Psoas muscle (tissue), 8 donors: ENCODE results near the gene PAPSS1. TPM values are rescaled to one million over a fixed set of nuclear protein-coding genes. Genes with fewer than 3 reads are reported as not detected.

ENCODE experiments used
- ATAC-seq, 4 donors: fragments of 200-7000 bp; cut with Tn5 transposase; one replicate each; pipeline ENCODE4 v1.9.1; 2020; ENCODE audit warnings: moderate library complexity in 3 of 4, mild to moderate bottlenecking in 2 of 4
- DNase-seq, 2 donors: peaks; one replicate each; pipeline ENCODE4 v3.0.0-alpha.2; 2020
- H3K27ac ChIP-seq: fragments of 200-600 bp; one replicate; pipeline ENCODE4 v1.8.0; 2022
- H3K27me3 ChIP-seq, 3 donors: fragments of 200-600 bp in 1 of 3; one replicate each; pipeline versions ENCODE4 v1.6.1 to v1.8.0; 2013 to 2022; ENCODE audit warnings: low read length in 2 of 3, mild to moderate bottlenecking in 2 of 3, moderate library complexity in 1 of 3; ENCODE audit not compliant: insufficient read depth in 3 of 3
- H3K36me3 ChIP-seq, 2 donors: fragments of 200-600 bp in 1 of 2; one replicate each; pipeline versions ENCODE4 v1.6.1 to v1.8.0; 2013 to 2022; ENCODE audit warnings: low read depth in 1 of 2, mild to moderate bottlenecking in 1 of 2, moderate library complexity in 1 of 2; ENCODE audit not compliant: insufficient read depth in 1 of 2
- H3K4me1 ChIP-seq: fragments of 200-600 bp; one replicate; pipeline ENCODE4 v1.8.0; 2022
- H3K4me3 ChIP-seq: fragments of 200-600 bp; one replicate; pipeline ENCODE4 v1.8.0; 2022; ENCODE audit warnings: mild to moderate bottlenecking
- H3K9me3 ChIP-seq: fragments of 200-600 bp; one replicate; pipeline ENCODE4 v1.8.0; 2022
- CTCF ChIP-seq: fragments of 200-600 bp; IDR thresholded peaks from one replicate; pipeline ENCODE4 v1.8.0; 2022; ENCODE audit warnings: antibody characterized with exemption
- WGBS, 3 donors: extraction: QIAGEN DNeasy Blood & Tissue Kit; methylation state at CpG; one replicate each; pipeline versions ENCODE4 v1.1.6 to v1.1.7; 2013; 5-methylcytosine and 5-hydroxymethylcytosine counted together
- intact Hi-C, 2 donors: fragments of 100-400 bp; cut with DNase I; formaldehyde crosslinking; loops; one replicate each; pipeline versions ENCODE4 v1.11.0 to v1.14.2; 2022
- polyA plus RNA-seq, 3 donors: library from polyadenylated mRNA; stranded (reverse); fragments of 200-250 nt; gene quantifications; one replicate each; pipeline ENCODE4 v1.2.3, GENCODE V29; 2013
- total RNA-seq, 4 donors: library from RNA; stranded (reverse); fragmentation: NEBNext Ultra II Directional in 2 of 4; extraction: Animal tissue kit (Norgen Biotek cat#: 25700) in 2 of 4; gene quantifications; one replicate each; pipeline versions ENCODE4 v1.2.1 to v1.2.4, GENCODE V29; 2021 to 2023
- donor health status: healthy with polysubstance abuse.
- donor health status: DM: no; HTN: no; CAD: no; lungs with moderate emphysema.
- donor health status: Bipolar disorder and iron deficiency.
- donor health status: healthy.
- donor health status: DM: yes; HTN: yes; CAD: no.
- donor health status: DM: no; HTN: no; CAD: no.
- donor health status: DM: no; HTN: no; CAD: no.
- donor health status: DM: yes; HTN: yes; CAD: no.

The PAPSS1 gene
- total and polyA plus RNA-seq, 7 donors, result 4.0 to 10.8 (median 5.5) TPM

GRCh38 chr4:107755841-107756356, 35.9 kb upstream of the PAPSS1 start:
- Histone ChIP-seq H3K27ac (no peak overlapping the region), H3K4me3 (no peak overlapping the region), H3K9me3 (no peaks in the 10 kb centered on the region), H3K27me3 (no peaks in the 10 kb centered on the region), H3K4me1 (no peaks in the 10 kb centered on the region), H3K36me3 (no peaks in the 10 kb centered on the region)
- no peak for TF ChIP-seq CTCF
- no peak for ATAC-seq
- no peak for DNase-seq
- 52 to 54% (median 53%) methylated on average over 4 of the region's 4 CpGs for WGBS, 3 donors
- intact Hi-C loops, result loop anchor here (1.0 to 2.0 kb wide), 2 partner anchors 157 to 163 kb away; no protein-coding TSS in a partner anchor

- Histone ChIP-seq H3K36me3 (no peaks in the 10 kb centered on the region), H3K27ac (no peak overlapping the region), H3K9me3 (no peaks in the 10 kb centered on the region), H3K4me3 (no peak overlapping the region), H3K4me1 (no peaks in the 10 kb centered on the region), H3K27me3 (no peaks in the 10 kb centered on the region)
- intact Hi-C loops, result no loop called here
- DNase-seq, result no peak
- no peak for TF ChIP-seq CTCF
- WGBS, 3 donors, result 88 to 94% (median 92%) methylated on average over 2 of the region's 2 CpGs
- no peak for ATAC-seq
Measured at GRCh38 chr4:107751670-107752069, 31.6 kb upstream of the PAPSS1 start.

- Histone ChIP-seq H3K4me3 (no peak overlapping the region), H3K27ac (no peak overlapping the region), H3K27me3 (no peaks in the 10 kb centered on the region), H3K4me1 (peaks cover 4% of the 10 kb centered on the region), H3K9me3 (peaks cover 11% of the 10 kb centered on the region), H3K36me3 (no peaks in the 10 kb centered on the region)
- no peak for ATAC-seq
- intact Hi-C loops, result no loop called here
- 74 to 78% (median 77%) methylated on average over 5 of the region's 5 CpGs for WGBS, 3 donors
- no peak for TF ChIP-seq CTCF
- no peak for DNase-seq
Measured at GRCh38 chr4:107747748-107748486, 27.9 kb upstream of the PAPSS1 start.

- WGBS, 3 donors, result 88 to 93% (median 90%) methylated on average over 1 of the region's 1 CpG
- DNase-seq, result no peak
- Histone ChIP-seq H3K27ac (no peak overlapping the region), H3K36me3 (no peaks in the 10 kb centered on the region), H3K4me3 (no peak overlapping the region), H3K4me1 (peaks cover 15% of the 10 kb centered on the region), H3K9me3 (peaks cover 11% of the 10 kb centered on the region), H3K27me3 (no peaks in the 10 kb centered on the region)
- intact Hi-C loops, result no loop called here
- TF ChIP-seq CTCF, result no peak
- no peak for ATAC-seq
Measured at GRCh38 chr4:107746161-107746560, 26.1 kb upstream of the PAPSS1 start.
